Stomach (tissue), 9 donors: ENCODE data around the gene TBXAS1. TPM values are rescaled to one million over a fixed set of nuclear protein-coding genes. Genes with fewer than 3 reads are reported as not detected.
"Not testable (repeated sequence)": the region's sequence is repeated elsewhere in the genome, so short reads cannot be mapped to it uniquely, and the experiment has no call there.

Experiments used
- DNase-seq, 2 donors: peaks; one replicate each; pipeline versions ENCODE4 v3.0.0 to v3.0.0-alpha.2; 2013 to 2019
- H3K27ac ChIP-seq, 5 donors: fragments of 200-600 bp in 4 of 5; sonication (generic) in 4 of 5; one replicate each; pipeline ENCODE4 v1.5.1; 2013 to 2019; ENCODE audit warnings: mild to moderate bottlenecking in 1 of 5, moderate library complexity in 1 of 5
- H3K27me3 ChIP-seq, 3 donors: fragments of 200-600 bp; sonication (generic); one replicate each; pipeline ENCODE4 v1.5.1; 2017 to 2019; ENCODE audit warnings: mixed run types in 1 of 3
- H3K36me3 ChIP-seq, 4 donors: fragments of 200-600 bp; sonication (generic); 1 replicate in 3 of 4; 2 replicates in 1 of 4; pipeline ENCODE4 v1.5.1; 2016 to 2019
- H3K4me1 ChIP-seq, 4 donors: fragments of 200-600 bp; sonication (generic); one replicate each; pipeline ENCODE4 v1.5.1; 2016 to 2019
- H3K4me3 ChIP-seq, 4 donors: fragments of 200-600 bp; sonication (generic) in 3 of 4; one replicate each; pipeline ENCODE4 v1.5.1; 2016 to 2019; ENCODE audit warnings: mild to moderate bottlenecking in 1 of 4
- H3K9me3 ChIP-seq, 4 donors: fragments of 200-600 bp; sonication (generic); one replicate each; pipeline ENCODE4 v1.5.1; 2016 to 2019
- EP300 ChIP-seq: sonication (generic); formaldehyde crosslinking; IDR thresholded peaks from one replicate; pipeline ENCODE4 v1.6.1; 2017; ENCODE audit warnings: antibody characterized with exemption
- POLR2A ChIP-seq, 4 donors: fragments of 450-650 bp; IDR thresholded peaks; one replicate each; pipeline ENCODE4 v1.6.1; 2016; ENCODE audit warnings: antibody characterized with exemption in 4 of 4, control low read depth in 2 of 4, mild to moderate bottlenecking in 1 of 4, moderate library complexity in 1 of 4
- POLR2AphosphoS5 ChIP-seq, 3 donors: sonication (generic); formaldehyde crosslinking; IDR thresholded peaks; one replicate each; pipeline ENCODE4 v1.6.1; 2016; ENCODE audit warnings: antibody characterized with exemption in 3 of 3
- WGBS, 5 donors: extraction: QIAGEN DNeasy Blood & Tissue Kit in 3 of 5; methylation state at CpG; one replicate each; pipeline versions ENCODE4 v1.1.5 to v1.1.7; 2013 to 2018; 5-methylcytosine and 5-hydroxymethylcytosine counted together
- intact Hi-C: fragments of 100-400 bp; cut with DNase I; formaldehyde crosslinking; loops from one replicate; pipeline ENCODE4 v1.15.1; 2023; ENCODE audit warnings: low total_unique reads
- polyA plus RNA-seq, 3 donors: library from polyadenylated mRNA; stranded (reverse); fragments of 200-250 nt; gene quantifications; one replicate each; pipeline ENCODE4 v1.2.3, GENCODE V29; 2013
- total RNA-seq, 5 donors: library from RNA; depleted of rRNA; stranded (reverse); fragments of >200 nt; gene quantifications; one replicate each; pipeline versions ENCODE4 v1.1.0 to v1.2.3, GENCODE V29; 2014 to 2016
- TF ChIP-seq, protein P1 (sequence below), 7 experiments: fragments of 450-650 bp in 4 of 7; fragments of 200-600 bp in 3 of 7; sonication (generic) in 3 of 7; IDR thresholded peaks; one replicate each; pipeline ENCODE4 v1.5.1; 2016 to 2019; ENCODE audit warnings: antibody characterized with exemption in 7 of 7, control low read depth in 2 of 7, mild to moderate bottlenecking in 1 of 7
- donor health status: healthy with polysubstance abuse.
- donor health status: Bipolar disorder and iron deficiency.
- donor health status: healthy.

The TBXAS1 gene
- total and polyA plus RNA-seq, 8 donors: 1.4 to 92.8 (median 15.1) TPM

DNA sequence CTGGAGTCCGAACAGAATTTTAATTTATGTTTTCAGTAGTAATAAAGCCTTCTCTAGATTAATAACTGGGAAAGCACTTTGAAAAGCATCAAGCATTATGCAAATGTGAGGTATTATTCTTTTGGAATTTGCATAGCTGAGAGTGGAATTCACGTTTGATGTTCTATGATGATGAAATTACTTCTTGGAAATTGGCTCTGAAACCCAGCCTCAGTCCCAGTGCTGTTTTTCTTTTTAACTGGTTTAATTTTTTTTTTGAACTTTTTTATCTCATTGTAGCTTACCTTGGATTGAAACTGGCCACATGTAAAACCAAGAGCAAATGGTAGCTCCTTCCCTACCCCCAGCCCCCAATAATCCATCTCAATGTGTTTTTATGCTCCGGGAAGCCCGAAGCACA is 1.2 kb downstream of the TBXAS1 start:
- TF ChIP-seq POLR2AphosphoS5 (IDR thresholded peaks at IDR 0.05): no peak
- no peak for TF ChIP-seq POLR2A (IDR thresholded peaks at IDR 0.05)
- no peak for TF ChIP-seq EP300
- TF ChIP-seq, protein P1, sequence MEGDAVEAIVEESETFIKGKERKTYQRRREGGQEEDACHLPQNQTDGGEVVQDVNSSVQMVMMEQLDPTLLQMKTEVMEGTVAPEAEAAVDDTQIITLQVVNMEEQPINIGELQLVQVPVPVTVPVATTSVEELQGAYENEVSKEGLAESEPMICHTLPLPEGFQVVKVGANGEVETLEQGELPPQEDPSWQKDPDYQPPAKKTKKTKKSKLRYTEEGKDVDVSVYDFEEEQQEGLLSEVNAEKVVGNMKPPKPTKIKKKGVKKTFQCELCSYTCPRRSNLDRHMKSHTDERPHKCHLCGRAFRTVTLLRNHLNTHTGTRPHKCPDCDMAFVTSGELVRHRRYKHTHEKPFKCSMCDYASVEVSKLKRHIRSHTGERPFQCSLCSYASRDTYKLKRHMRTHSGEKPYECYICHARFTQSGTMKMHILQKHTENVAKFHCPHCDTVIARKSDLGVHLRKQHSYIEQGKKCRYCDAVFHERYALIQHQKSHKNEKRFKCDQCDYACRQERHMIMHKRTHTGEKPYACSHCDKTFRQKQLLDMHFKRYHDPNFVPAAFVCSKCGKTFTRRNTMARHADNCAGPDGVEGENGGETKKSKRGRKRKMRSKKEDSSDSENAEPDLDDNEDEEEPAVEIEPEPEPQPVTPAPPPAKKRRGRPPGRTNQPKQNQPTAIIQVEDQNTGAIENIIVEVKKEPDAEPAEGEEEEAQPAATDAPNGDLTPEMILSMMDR (IDR thresholded peaks at IDR 0.05): no peak
- Histone ChIP-seq H3K27ac (peak overlapping the region in 4 of 5 donors; percentile 78 to 91 (median 88)), H3K36me3 (no peaks in the 10 kb centered on the region), H3K27me3 (no peaks in the 10 kb centered on the region), H3K4me3 (peak overlapping the region in 3 of 4 donors; percentile 23 to 40 (median 33)), H3K9me3 (no peaks in the 10 kb centered on the region), H3K4me1 (peaks cover 19 to 42% (median 24%) of the 10 kb centered on the region in 4 donors)
- WGBS, 5 donors: 68 to 75% (median 70%) methylated on average over 4 of the region's 4 CpGs
- no peak for DNase-seq
- intact Hi-C loops: no loop called here

- H3K4me3 ChIP-seq: peak overlapping the region in 3 of 4 donors; percentile 2 to 40 (median 33)
- TF ChIP-seq, protein P1 (IDR thresholded peaks at IDR 0.05): no peak
- no peaks in the 10 kb centered on the region for H3K36me3 ChIP-seq
- intact Hi-C loops: no loop called here
- 81 to 91% (median 85%) methylated on average over 3 of the region's 3 CpGs for WGBS, 5 donors
- no peaks in the 10 kb centered on the region for H3K9me3 ChIP-seq
- no peaks in the 10 kb centered on the region for H3K27me3 ChIP-seq
- H3K4me1 ChIP-seq: peaks cover 19 to 36% (median 24%) of the 10 kb centered on the region in 4 donors
- DNase-seq: no peak
- H3K27ac ChIP-seq: peak overlapping the region in 4 of 5 donors; percentile 78 to 91 (median 88)
Measured at GRCh38 chr7:139830782-139831501, 1.9 kb downstream of the TBXAS1 start.

GRCh38 chr7:139835848-139836247 is 6.8 kb downstream of the TBXAS1 start:
- not testable (repeated sequence) for H3K27ac ChIP-seq
- 77 to 96% (median 89%) methylated on average over 1 of the region's 1 CpG for WGBS, 5 donors

DNA sequence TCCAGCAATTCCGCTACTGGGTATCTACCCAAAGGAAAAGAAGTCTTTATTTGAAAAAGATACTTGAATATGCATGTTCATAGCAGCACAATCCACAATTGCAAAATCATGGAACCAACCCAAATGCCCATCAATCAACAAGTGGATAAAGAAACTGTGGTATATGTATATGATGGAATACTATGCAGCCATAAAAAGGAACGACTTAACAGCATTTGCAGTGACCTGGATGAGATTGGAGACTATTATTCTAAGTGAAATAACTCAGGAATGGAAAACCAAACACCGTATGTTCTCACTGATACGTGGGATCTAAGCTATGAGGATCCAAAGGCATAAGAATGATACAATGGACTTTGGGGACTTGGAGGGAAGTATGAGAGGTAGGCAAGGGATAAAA is 8.2 kb downstream of the TBXAS1 start:
- H3K4me3 ChIP-seq, H3K27me3 ChIP-seq, H3K9me3 ChIP-seq, H3K27ac ChIP-seq, intact Hi-C loops, H3K36me3 ChIP-seq, H3K4me1 ChIP-seq, DNase-seq: not testable (repeated sequence)
- 83 to 94% (median 91%) methylated on average over 4 of the region's 4 CpGs for WGBS, 5 donors

More at GRCh38 chr7:139835848-139836247, 6.8 kb downstream of the TBXAS1 start:
- intact Hi-C loops, DNase-seq, H3K27me3 ChIP-seq, H3K36me3 ChIP-seq, H3K9me3 ChIP-seq, H3K4me3 ChIP-seq, H3K4me1 ChIP-seq: not testable (repeated sequence)

DNA sequence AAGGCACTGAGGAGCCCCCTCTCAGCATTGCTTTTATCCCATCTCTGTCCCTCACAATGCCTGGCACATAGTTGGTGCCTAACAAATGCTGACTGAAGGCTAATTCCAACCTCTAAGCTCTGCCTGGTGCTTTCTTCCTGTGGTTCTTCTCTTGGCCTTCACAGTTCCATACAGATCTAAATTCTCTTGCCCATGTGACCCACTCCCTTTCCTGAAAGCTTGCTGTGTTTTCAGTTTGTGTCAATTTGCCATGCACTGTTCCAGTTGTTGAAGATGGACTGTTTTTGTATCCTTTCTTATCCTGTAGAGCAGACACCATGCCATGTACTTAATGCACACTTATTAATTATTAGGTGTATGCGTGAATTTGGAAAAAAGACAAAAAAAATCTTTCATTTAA is 9.2 kb downstream of the TBXAS1 start:
- no peaks in the 10 kb centered on the region for H3K27me3 ChIP-seq
- TF ChIP-seq POLR2AphosphoS5 (IDR thresholded peaks at IDR 0.05) (no peak), EP300 (no peak)
- TF ChIP-seq, protein P1 (IDR thresholded peaks at IDR 0.05): no peak
- no peaks in the 10 kb centered on the region for H3K36me3 ChIP-seq
- H3K4me1 ChIP-seq: peaks cover 0 to 3% (median 0%) of the 10 kb centered on the region in 4 donors
- H3K9me3 ChIP-seq: peaks cover 0 to 4% (median 0%) of the 10 kb centered on the region in 4 donors
- intact Hi-C loops: no loop called here
- no peak overlapping the region for H3K27ac ChIP-seq
- 88 to 100% (median 97%) methylated on average over 1 of the region's 1 CpG for WGBS, 5 donors
- H3K4me3 ChIP-seq: no peak overlapping the region
- DNase-seq: no peak
